Smooth muscle cell (in vitro differentiated cells): ENCODE data around the gene PLEKHG2. TPM values are rescaled to one million over a fixed set of nuclear protein-coding genes. Genes with fewer than 3 reads are reported as not detected.

Source experiments
- DNase-seq: peaks from one replicate; lab custom pipeline; 2025; ENCODE audit not compliant: unreplicated experiment; lab: John Stamatoyannopoulos, UW
- H2AFZ ChIP-seq: fragments of 200-600 bp; sonication (generic); 2 replicates; pipeline ENCODE4 v1.6.0; 2016; ENCODE audit warnings: antibody characterized with exemption, low read depth, mild to moderate bottlenecking
- H3F3A ChIP-seq: fragments of 200-600 bp; sonication (generic); 2 replicates; pipeline ENCODE4 v1.6.0; 2017; ENCODE audit warnings: antibody characterized with exemption, low read depth
- H3K27ac ChIP-seq: fragments of 200-600 bp; sonication (generic); 2 replicates; pipeline ENCODE4 v1.5.1; 2016; ENCODE audit warnings: low read depth, mild to moderate bottlenecking
- H3K27me3 ChIP-seq: fragments of 200-600 bp; sonication (generic); 2 replicates; pipeline ENCODE4 v1.6.1; 2016; ENCODE audit warnings: low read depth, mild to moderate bottlenecking
- H3K36me3 ChIP-seq: fragments of 200-600 bp; sonication (generic); 2 replicates; pipeline ENCODE4 v1.5.1; 2016; ENCODE audit warnings: low read depth
- H3K4me1 ChIP-seq: fragments of 200-600 bp; sonication (generic); 2 replicates; pipeline ENCODE4 v1.5.1; 2016; ENCODE audit warnings: low read depth
- H3K4me2 ChIP-seq: fragments of 200-600 bp; sonication (generic); 2 replicates; pipeline ENCODE4 v1.6.0; 2016; ENCODE audit warnings: mild to moderate bottlenecking
- H3K4me3 ChIP-seq: fragments of 200-600 bp; sonication (generic); 2 replicates; pipeline ENCODE4 v1.5.1; 2016; ENCODE audit warnings: mild to moderate bottlenecking
- H3K79me2 ChIP-seq: fragments of 200-600 bp; sonication (generic); 2 replicates; pipeline ENCODE4 v1.6.0; 2016; ENCODE audit warnings: low read depth, mild to moderate bottlenecking
- H3K9ac ChIP-seq: fragments of 200-600 bp; sonication (generic); 2 replicates; pipeline ENCODE4 v1.6.0; 2016; ENCODE audit warnings: low read depth
- H3K9me3 ChIP-seq: fragments of 200-600 bp; sonication (generic); replicated peaks from 2 replicates; pipeline ENCODE4 v1.5.1; 2016; ENCODE audit warnings: low read depth
- H4K20me1 ChIP-seq: fragments of 200-600 bp; sonication (generic); 2 replicates; pipeline ENCODE4 v1.6.0; 2016; ENCODE audit warnings: low read depth
- WGBS: methylation state at CpG from one replicate; pipeline ENCODE4 v1.1.7; 2016; ENCODE audit warnings: low lambda C conversion rate; 5-methylcytosine and 5-hydroxymethylcytosine counted together
- polyA plus RNA-seq: library from polyadenylated mRNA; unstranded; fragments of >200 nt; fragmentation: Nextera tagmentation; extraction: Ambion mirVana; gene quantifications from 2 replicates; pipeline ENCODE4 v1.2.1, GENCODE V29; 2016
- total RNA-seq: library from RNA; depleted of rRNA; stranded (reverse); fragments of >200 nt; gene quantifications from 2 replicates; pipeline ENCODE4 v1.2.3, GENCODE V29; 2014
- TF ChIP-seq, protein P1 (sequence below): fragments of 200-600 bp; sonication (generic); IDR thresholded peaks from 2 replicates; pipeline ENCODE4 v1.5.1; 2017; ENCODE audit warnings: borderline replicate concordance, mild to moderate bottlenecking, antibody characterized with exemption; ENCODE audit not compliant: insufficient read depth, poor library complexity, severe bottlenecking

Gene PLEKHG2
- total and polyA plus RNA-seq, 2 experiments from 2014 or later: 33.0 to 42.2 TPM

DNA sequence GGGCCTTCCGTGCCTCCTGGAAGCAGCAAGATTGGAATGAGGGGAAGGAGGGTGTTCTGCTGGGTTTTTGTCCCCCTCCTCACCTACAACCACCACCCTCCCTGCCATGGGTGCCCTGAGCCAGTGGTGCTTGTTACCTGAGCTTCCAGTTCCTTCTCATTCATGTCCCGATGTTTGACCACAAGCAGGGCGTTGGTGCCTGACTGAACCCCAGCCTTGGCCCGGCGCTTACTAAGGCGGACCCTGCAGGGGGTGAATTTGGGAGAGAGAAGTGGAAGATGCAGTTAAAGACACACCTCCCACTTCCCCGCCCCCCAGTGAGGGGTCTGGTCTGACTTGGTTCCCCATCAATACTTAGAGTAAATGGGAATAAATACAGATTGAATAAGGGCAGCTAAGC, 25.9 kb upstream of the PLEKHG2 start:
- no peak for DNase-seq
- no peaks in the 10 kb centered on the region for H3K27me3 ChIP-seq

GRCh38 chr19:39388657-39389056, 23.8 kb upstream of the PLEKHG2 start:
- H2AFZ ChIP-seq: no peak overlapping the region
- H3F3A ChIP-seq: peaks cover 13% of the 10 kb centered on the region
- TF ChIP-seq, protein P1, sequence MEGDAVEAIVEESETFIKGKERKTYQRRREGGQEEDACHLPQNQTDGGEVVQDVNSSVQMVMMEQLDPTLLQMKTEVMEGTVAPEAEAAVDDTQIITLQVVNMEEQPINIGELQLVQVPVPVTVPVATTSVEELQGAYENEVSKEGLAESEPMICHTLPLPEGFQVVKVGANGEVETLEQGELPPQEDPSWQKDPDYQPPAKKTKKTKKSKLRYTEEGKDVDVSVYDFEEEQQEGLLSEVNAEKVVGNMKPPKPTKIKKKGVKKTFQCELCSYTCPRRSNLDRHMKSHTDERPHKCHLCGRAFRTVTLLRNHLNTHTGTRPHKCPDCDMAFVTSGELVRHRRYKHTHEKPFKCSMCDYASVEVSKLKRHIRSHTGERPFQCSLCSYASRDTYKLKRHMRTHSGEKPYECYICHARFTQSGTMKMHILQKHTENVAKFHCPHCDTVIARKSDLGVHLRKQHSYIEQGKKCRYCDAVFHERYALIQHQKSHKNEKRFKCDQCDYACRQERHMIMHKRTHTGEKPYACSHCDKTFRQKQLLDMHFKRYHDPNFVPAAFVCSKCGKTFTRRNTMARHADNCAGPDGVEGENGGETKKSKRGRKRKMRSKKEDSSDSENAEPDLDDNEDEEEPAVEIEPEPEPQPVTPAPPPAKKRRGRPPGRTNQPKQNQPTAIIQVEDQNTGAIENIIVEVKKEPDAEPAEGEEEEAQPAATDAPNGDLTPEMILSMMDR: no peak
- 96% methylated on average over 5 of the region's 5 CpGs for WGBS
- no peak overlapping the region for H3K9ac ChIP-seq
- peaks cover 3% of the 10 kb centered on the region for H3K36me3 ChIP-seq
- H3K27ac ChIP-seq: no peak overlapping the region
- no peaks in the 10 kb centered on the region for H4K20me1 ChIP-seq
- peaks cover 30% of the 10 kb centered on the region for H3K79me2 ChIP-seq
- no peak overlapping the region for H3K4me2 ChIP-seq
- no peaks in the 10 kb centered on the region for H3K27me3 ChIP-seq
- H3K9me3 ChIP-seq: no peaks in the 10 kb centered on the region
- no peak overlapping the region for H3K4me3 ChIP-seq
- DNase-seq: no peak
- peaks cover 13% of the 10 kb centered on the region for H3K4me1 ChIP-seq

More for the DNA sequence above, 25.9 kb upstream of the PLEKHG2 start:
- Histone ChIP-seq H4K20me1 (no peaks in the 10 kb centered on the region), H2AFZ (no peak overlapping the region), H3K9me3 (no peaks in the 10 kb centered on the region), H3K79me2 (peaks cover 9% of the 10 kb centered on the region), H3K4me1 (peaks cover 6% of the 10 kb centered on the region), H3K4me3 (no peak overlapping the region), H3K4me2 (no peak overlapping the region), H3K36me3 (peaks cover 3% of the 10 kb centered on the region), H3F3A (peaks cover 13% of the 10 kb centered on the region), H3K27ac (no peak overlapping the region), H3K9ac (no peak overlapping the region)
- 95% methylated on average over 7 of the region's 7 CpGs for WGBS
- TF ChIP-seq, protein P1: no peak

GRCh38 chr19:39389631-39390414, 22.6 kb upstream of the PLEKHG2 start:
- 82% methylated on average over 12 of the region's 13 CpGs for WGBS
- peak overlapping the region; percentile 80 for H3K4me3 ChIP-seq
- peak overlapping the region; percentile 93 for H3K27ac ChIP-seq
- no peaks in the 10 kb centered on the region for H3K27me3 ChIP-seq
- H2AFZ ChIP-seq: no peak overlapping the region
- H4K20me1 ChIP-seq: no peaks in the 10 kb centered on the region
- DNase-seq: no peak
- TF ChIP-seq, protein P1: no peak
- H3K36me3 ChIP-seq: peaks cover 3% of the 10 kb centered on the region
- H3K9ac ChIP-seq: peak overlapping the region; percentile 95
- H3K4me1 ChIP-seq: peaks cover 13% of the 10 kb centered on the region
- H3K9me3 ChIP-seq: no peaks in the 10 kb centered on the region
- H3F3A ChIP-seq: peaks cover 13% of the 10 kb centered on the region
- H3K79me2 ChIP-seq: peaks cover 35% of the 10 kb centered on the region
- peak overlapping the region; percentile 85 for H3K4me2 ChIP-seq

- peak overlapping the region; percentile 80 for H3K4me3 ChIP-seq
- H3K9me3 ChIP-seq: no peaks in the 10 kb centered on the region
- peaks cover 3% of the 10 kb centered on the region for H3K36me3 ChIP-seq
- no peaks in the 10 kb centered on the region for H3K27me3 ChIP-seq
- no peak for DNase-seq
- peak overlapping the region; percentile 85 for H3K4me2 ChIP-seq
- peaks cover 35% of the 10 kb centered on the region for H3K79me2 ChIP-seq
- 2% methylated on average over 10 of the region's 10 CpGs for WGBS
- TF ChIP-seq, protein P1: no peak
- peak overlapping the region; percentile 93 for H3K27ac ChIP-seq
- peaks cover 13% of the 10 kb centered on the region for H3F3A ChIP-seq
- H3K9ac ChIP-seq: peak overlapping the region; percentile 95
- H2AFZ ChIP-seq: no peak overlapping the region
- H3K4me1 ChIP-seq: peaks cover 13% of the 10 kb centered on the region
- H4K20me1 ChIP-seq: no peaks in the 10 kb centered on the region
These were observed 22.1 kb upstream of the PLEKHG2 start for GRCh38 chr19:39390451-39390750.
